MCF 10A (cell line): ENCODE measurements around the gene ALMS1. TPM values are rescaled to one million over a fixed set of nuclear protein-coding genes. Genes with fewer than 3 reads are reported as not detected.
"Not testable (repeated sequence)": the region's sequence is repeated elsewhere in the genome, so short reads cannot be mapped to it uniquely, and the experiment has no call there.

Experiments used
- BruUV-seq: library from RNA; stranded (reverse); fragments of 400-500 nt; replicated peaks from 2 replicates; lab custom pipeline; 2021; lab: Mats Ljungman, UMichigan
- CTCF ChIA-PET: fragments of 300-600 bp; sonication (Branson Sonifier 250); formaldehyde crosslinking; extraction: SDS; loops from one replicate; lab custom pipeline; 2021; ENCODE audit warnings: antibody characterized with exemption, inconsistent platforms; lab: Yijun Ruan, JAX
- POLR2A ChIA-PET: fragments of 300-600, 350-650 bp; sonication (Branson Sonifier 250); formaldehyde crosslinking; extraction: SDS; loops from one replicate; lab custom pipeline; 2020; ENCODE audit warnings: antibody characterized with exemption, inconsistent platforms; lab: Yijun Ruan, JAX
- DNase-seq: peaks from one replicate; pipeline ENCODE4 v3.0.0-alpha.2; 2018; ENCODE audit not compliant: unreplicated experiment
- H3K27ac Mint-ChIP-seq: one replicate; pipeline ENCODE4 v1.8.0; 2022; ENCODE audit warnings: mild to moderate bottlenecking, low read depth, mixed read lengths; ENCODE audit not compliant: unreplicated experiment
- H3K27me3 Mint-ChIP-seq: one replicate; pipeline ENCODE4 v1.8.0; 2022; ENCODE audit warnings: mixed read lengths; ENCODE audit not compliant: insufficient read depth, unreplicated experiment
- H3K36me3 Mint-ChIP-seq: one replicate; pipeline ENCODE4 v1.8.0; 2022; ENCODE audit warnings: mild to moderate bottlenecking, moderate library complexity, mixed read lengths; ENCODE audit not compliant: insufficient read depth, unreplicated experiment
- H3K4me1 Mint-ChIP-seq: one replicate; pipeline ENCODE4 v1.8.0; 2022; ENCODE audit warnings: mixed read lengths; ENCODE audit not compliant: insufficient read depth, unreplicated experiment
- H3K4me3 Mint-ChIP-seq: one replicate; pipeline ENCODE4 v1.8.0; 2022; ENCODE audit warnings: mild to moderate bottlenecking, moderate library complexity, mixed read lengths; ENCODE audit not compliant: unreplicated experiment
- H3K9me3 Mint-ChIP-seq: one replicate; pipeline ENCODE4 v1.8.0; 2022; ENCODE audit warnings: mixed read lengths; ENCODE audit not compliant: unreplicated experiment
- CTCF ChIP-seq: fragments of 200-600 bp; IDR thresholded peaks from one replicate; pipeline ENCODE4 v1.8.0; 2022; ENCODE audit warnings: antibody characterized with exemption, mild to moderate bottlenecking; ENCODE audit not compliant: unreplicated experiment
- intact Hi-C: fragments of 100-400 bp; cut with micrococcal nuclease; formaldehyde crosslinking; loops from 2 replicates; pipeline ENCODE4 v1.14.1; 2022
- total RNA-seq: library from RNA; stranded (reverse); gene quantifications from 2 replicates; pipeline ENCODE4 v1.2.3, GENCODE V29; 2022

Gene ALMS1
- total RNA-seq, 1 experiment from 2014 or later, result 8.3 TPM

- no peaks in the 10 kb centered on the region for H3K9me3 Mint-ChIP-seq
These were observed 41.6 kb upstream of the ALMS1 start for GRCh38 chr2:73343992-73344391.

DNA sequence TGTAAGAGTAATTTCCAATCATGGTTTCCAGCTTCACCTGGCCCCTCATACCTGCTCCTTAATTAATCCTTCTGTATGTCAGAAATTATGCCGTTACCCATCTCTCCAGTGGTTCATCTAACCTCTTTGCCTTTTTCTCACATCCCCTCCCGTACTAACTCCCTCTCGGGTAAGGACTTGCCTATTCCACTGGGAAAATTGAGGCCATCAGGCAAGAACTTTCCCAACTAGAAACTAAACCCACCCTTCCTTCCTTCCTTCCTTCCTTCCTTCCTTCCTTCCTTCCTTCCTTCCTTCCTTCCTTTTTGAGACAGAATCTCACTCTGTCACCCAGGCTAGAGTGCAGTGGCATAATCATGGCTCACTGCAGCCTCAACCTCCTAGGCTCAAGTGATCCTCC is 40.9 kb upstream of the ALMS1 start:
- BruUV-seq, H3K4me3 Mint-ChIP-seq, H3K9me3 Mint-ChIP-seq, CTCF ChIA-PET, DNase-seq, H3K4me1 Mint-ChIP-seq, H3K27ac Mint-ChIP-seq, intact Hi-C loops, H3K36me3 Mint-ChIP-seq: not testable (repeated sequence)
- POLR2A ChIA-PET, result interaction anchor here (0.8 kb wide), 1 partner anchor 15 kb away, joined by 5 read pairs; no protein-coding TSS in a partner anchor
- peaks cover 41% of the 10 kb centered on the region for H3K27me3 Mint-ChIP-seq

More at GRCh38 chr2:73343992-73344391, 41.6 kb upstream of the ALMS1 start:
- ChIA-PET CTCF (interaction anchor here (0.9 kb wide), 1 partner anchor 16 kb away, joined by 3 read pairs; no protein-coding TSS in a partner anchor), POLR2A (no interaction called here)
- Mint-ChIP-seq H3K36me3 (peaks cover 5% of the 10 kb centered on the region), H3K4me3 (no peak overlapping the region), H3K27me3 (peaks cover 41% of the 10 kb centered on the region), H3K4me1 (no peaks in the 10 kb centered on the region), H3K27ac (no peak overlapping the region)
- intact Hi-C loops, result no loop called here
- no peak for DNase-seq
- no TSS peak for BruUV-seq
- no peak for TF ChIP-seq CTCF

DNA sequence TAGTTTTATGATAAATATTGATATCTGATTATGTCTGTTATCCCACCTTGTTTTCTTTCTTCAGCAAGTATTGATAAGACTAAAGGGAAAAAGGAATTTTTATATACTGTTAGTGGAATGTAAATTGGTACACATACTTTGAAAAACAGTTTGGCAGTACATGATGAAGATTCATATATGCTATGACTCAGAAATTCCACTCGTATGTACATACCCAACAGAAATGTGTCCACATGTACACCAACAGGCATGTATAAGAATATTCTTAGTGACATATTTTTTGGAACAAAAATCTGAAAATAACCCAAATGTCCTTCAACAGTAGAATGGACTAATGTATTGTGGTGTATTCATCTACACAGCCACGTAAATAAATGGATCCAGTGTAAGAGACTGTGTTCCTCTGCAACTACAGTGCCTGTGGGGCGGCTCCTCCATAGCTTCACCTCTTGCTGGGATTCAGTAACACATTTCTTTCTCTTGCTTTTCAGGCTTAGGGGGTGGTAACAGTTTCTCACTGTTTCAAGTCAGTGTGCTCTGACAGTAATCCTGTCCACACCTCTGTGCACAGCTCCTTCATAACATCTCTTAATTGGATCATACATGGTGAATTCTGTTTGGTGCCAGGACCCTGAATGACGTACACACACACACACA is 35.5 kb upstream of the ALMS1 start:
- BruUV-seq, result no TSS peak

GRCh38 chr2:73356097-73356496 is 29.5 kb upstream of the ALMS1 start:
- BruUV-seq, result no TSS peak
- DNase-seq, result no peak
- TF ChIP-seq CTCF, result no peak
- Mint-ChIP-seq H3K27me3 (no peaks in the 10 kb centered on the region), H3K9me3 (no peaks in the 10 kb centered on the region), H3K4me3 (no peak overlapping the region), H3K4me1 (no peaks in the 10 kb centered on the region), H3K36me3 (no peaks in the 10 kb centered on the region), H3K27ac (no peak overlapping the region)
- intact Hi-C loops, result no loop called here
- CTCF ChIA-PET, result no interaction called here
- POLR2A ChIA-PET, result no interaction called here

More for the DNA sequence above, 35.5 kb upstream of the ALMS1 start:
- Mint-ChIP-seq H3K27me3 (peaks cover 29% of the 10 kb centered on the region), H3K9me3 (no peaks in the 10 kb centered on the region), H3K36me3 (no peaks in the 10 kb centered on the region), H3K27ac (no peak overlapping the region), H3K4me3 (no peak overlapping the region), H3K4me1 (no peaks in the 10 kb centered on the region)
- ChIA-PET POLR2A (no interaction called here), CTCF (no interaction called here)
- intact Hi-C loops, result no loop called here
- no peak for TF ChIP-seq CTCF
- no peak for DNase-seq
